ENCODE results near the gene C1GALT1C1L. TPM values are rescaled to one million over a fixed set of nuclear protein-coding genes. Genes with fewer than 3 reads are reported as not detected.

The C1GALT1C1L gene
- total and polyA plus RNA-seq, 2 of the 4 experiments (the other 2 are of a cell fraction) = 0.36 to 0.63 TPM

GRCh38 chr2:43643680-43644079 lies 32.5 kb downstream of the C1GALT1C1L start:
- no peak overlapping the region for H3K56ac ChIP-seq (ENCODE audit: extremely low read depth, insufficient read depth, low read length)
- WGBS, 2 experiments (ENCODE audit: extremely low coverage in 2 of 2, insufficient read length in 1 of 2) = no CpG with 5 or more reads among the region's 1 CpG
- no peak overlapping the region for H2BK20ac ChIP-seq (ENCODE audit: low read depth, low read length)
- no peaks in the 10 kb centered on the region for H3K9me3 ChIP-seq (ENCODE audit: control insufficient read depth, insufficient read depth, low read length)
- H2BK120ac ChIP-seq (ENCODE audit: low read depth, low read length) = no peak overlapping the region
- H4K5ac ChIP-seq (ENCODE audit: low read depth, low read length) = no peak overlapping the region
- TF ChIP-seq NFE2L2 (IDR thresholded peaks at IDR 0.05; ENCODE audit: low read depth, low read length) (no peak), MXI1 (IDR thresholded peaks at IDR 0.05; ENCODE audit: borderline replicate concordance, low read depth, low read length) (no peak)
- ATAC-seq (ENCODE audit: low read depth) (no peak), DNase-seq (no peak)
- no peak overlapping the region for H3K4me2 ChIP-seq (ENCODE audit: low read depth, low read length)
- no peaks in the 10 kb centered on the region for H3K9me1 ChIP-seq (ENCODE audit: insufficient read depth, low read length)
- no peak overlapping the region for H3K4ac ChIP-seq (ENCODE audit: low read depth, low read length)
- no peaks in the 10 kb centered on the region for H3K27me3 ChIP-seq (ENCODE audit: control insufficient read depth, insufficient read depth, low read length)
- H3K9ac ChIP-seq (ENCODE audit: low read depth, low read length) = no peak overlapping the region
- no peak overlapping the region for H2AK9ac ChIP-seq (replicated peaks; ENCODE audit: low read depth, low read length, poor library complexity)
- dilution Hi-C loops (cut with HindIII; ENCODE audit: low sequenced_read_pairs, unreplicated experiment) (no loop called here), in situ Hi-C loops (cut with MboI; ENCODE audit: low sequenced_read_pairs) (no loop called here), intact Hi-C loops (cut with micrococcal nuclease) (no loop called here)
- no peak overlapping the region for H4K8ac ChIP-seq (ENCODE audit: low read depth in 2 of 2, low read length in 2 of 2)
- POLR2A ChIA-PET (ENCODE audit: unreplicated experiment) = no interaction called here
- peaks cover 0 to 3% of the 10 kb centered on the region in 2 experiments; a peak in 1 of 4 replicates for H3K79me1 ChIP-seq (ENCODE audit: low read depth in 1 of 2, low read length in 2 of 2)
- no peaks in the 10 kb centered on the region for H3K36me3 ChIP-seq (ENCODE audit: control insufficient read depth, insufficient read depth, low read length)
- H2AK5ac ChIP-seq (ENCODE audit: low read depth, low read length) = no peak overlapping the region
- H3K14ac ChIP-seq (replicated peaks; ENCODE audit: low read depth, low read length) = no peak overlapping the region
- CTCF ChIA-PET = no interaction called here
- H2BK15ac ChIP-seq (ENCODE audit: low read depth, low read length) = no peak overlapping the region
- no TSS peak for BruUV-seq (replicated peaks)
- H4K20me1 ChIP-seq (ENCODE audit: insufficient read depth, low read length) = no peaks in the 10 kb centered on the region
- no peak overlapping the region for H3K18ac ChIP-seq (ENCODE audit: low read depth, low read length)
- no peak overlapping the region for H4K91ac ChIP-seq (ENCODE audit: insufficient read depth, low read depth, low read length)
- no peaks in the 10 kb centered on the region for H3K4me1 ChIP-seq (ENCODE audit: control insufficient read depth, insufficient read depth, low read length)
- no peak overlapping the region for H3K27ac ChIP-seq (ENCODE audit: insufficient read depth, low read length)
- H3K23ac ChIP-seq (ENCODE audit: low read depth, low read length) = no peak overlapping the region; the same call in 1 of the 2 replicates
- no peak overlapping the region for H2AFZ ChIP-seq (replicated peaks; ENCODE audit: low read length, poor library complexity)
- no peak overlapping the region for H3K4me3 ChIP-seq (ENCODE audit: insufficient read depth, low read depth, low read length)
- no peak overlapping the region for H2BK5ac ChIP-seq (ENCODE audit: low read depth, low read length, poor library complexity, severe bottlenecking)

Data from IMR-90 (cell line).